VCaP (cell line): Measurements from ENCODE around the gene ZNF217.
A peak's percentile ranks its signal among the peaks of the same experiment; 100 is the strongest.
"Not testable (repeated sequence)": the region's sequence is repeated elsewhere in the genome, so short reads cannot be mapped to it uniquely, and the experiment has no call there.

ENCODE experiments used
- H3K27ac ChIP-seq: fragments of 450-650 bp; 2 replicates; pipeline ENCODE4 v1.5.1; 2017
- TF ChIP-seq, protein P1 (sequence below): fragments of 450-650 bp; conservative IDR thresholded peaks from 2 replicates; pipeline ENCODE4 v1.5.1; 2017; ENCODE audit warnings: mild to moderate bottlenecking, moderate library complexity

The ZNF217 gene

DNA sequence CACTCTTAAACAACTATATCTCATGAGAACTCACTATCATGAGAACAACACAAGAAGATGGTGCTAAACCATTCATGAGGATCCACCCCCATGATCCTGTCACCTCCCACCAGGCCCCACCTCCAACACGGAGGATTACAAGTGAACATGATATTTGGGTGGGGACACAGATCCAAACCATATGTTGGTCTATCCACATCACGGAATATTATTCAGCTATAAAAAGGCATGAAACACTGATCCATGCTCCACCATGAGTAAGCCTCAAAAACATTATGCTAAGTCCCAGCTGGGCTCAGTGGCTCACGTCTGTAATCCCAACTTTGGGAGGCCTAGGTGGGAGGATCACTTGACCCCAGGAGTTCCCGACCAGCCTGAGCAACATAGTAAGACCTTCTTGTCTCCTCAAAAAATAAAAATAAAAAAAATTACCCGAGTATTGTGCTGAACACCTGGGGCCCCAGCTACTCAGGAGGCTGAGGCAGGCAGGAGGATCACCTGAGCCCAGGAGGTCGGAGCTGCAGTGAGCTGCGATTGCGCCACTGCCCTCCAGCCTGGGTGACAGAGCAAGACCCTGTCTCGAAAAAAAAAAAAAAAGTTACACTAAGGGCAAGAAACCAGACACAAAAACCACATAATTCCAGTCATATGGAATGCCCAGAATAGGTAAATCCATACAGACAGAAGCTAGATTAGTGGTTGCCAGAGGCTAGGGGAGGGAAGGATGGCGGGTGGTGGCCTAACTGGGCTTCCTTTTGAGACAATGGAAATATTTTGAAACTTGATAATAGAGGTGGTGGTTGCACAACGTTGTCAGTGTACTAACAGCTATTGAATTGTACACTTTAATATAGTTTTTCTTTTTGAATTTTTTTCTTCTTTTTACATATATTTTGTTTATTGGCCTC, 43.1 kb downstream of the ZNF217 start:
- TF ChIP-seq, protein P1, sequence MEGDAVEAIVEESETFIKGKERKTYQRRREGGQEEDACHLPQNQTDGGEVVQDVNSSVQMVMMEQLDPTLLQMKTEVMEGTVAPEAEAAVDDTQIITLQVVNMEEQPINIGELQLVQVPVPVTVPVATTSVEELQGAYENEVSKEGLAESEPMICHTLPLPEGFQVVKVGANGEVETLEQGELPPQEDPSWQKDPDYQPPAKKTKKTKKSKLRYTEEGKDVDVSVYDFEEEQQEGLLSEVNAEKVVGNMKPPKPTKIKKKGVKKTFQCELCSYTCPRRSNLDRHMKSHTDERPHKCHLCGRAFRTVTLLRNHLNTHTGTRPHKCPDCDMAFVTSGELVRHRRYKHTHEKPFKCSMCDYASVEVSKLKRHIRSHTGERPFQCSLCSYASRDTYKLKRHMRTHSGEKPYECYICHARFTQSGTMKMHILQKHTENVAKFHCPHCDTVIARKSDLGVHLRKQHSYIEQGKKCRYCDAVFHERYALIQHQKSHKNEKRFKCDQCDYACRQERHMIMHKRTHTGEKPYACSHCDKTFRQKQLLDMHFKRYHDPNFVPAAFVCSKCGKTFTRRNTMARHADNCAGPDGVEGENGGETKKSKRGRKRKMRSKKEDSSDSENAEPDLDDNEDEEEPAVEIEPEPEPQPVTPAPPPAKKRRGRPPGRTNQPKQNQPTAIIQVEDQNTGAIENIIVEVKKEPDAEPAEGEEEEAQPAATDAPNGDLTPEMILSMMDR, result no peak
- no peak overlapping the region for H3K27ac ChIP-seq

GRCh38 chr20:53547664-53548239, 45.9 kb downstream of the ZNF217 start:
- TF ChIP-seq, protein P1, result peak; percentile 92

DNA sequence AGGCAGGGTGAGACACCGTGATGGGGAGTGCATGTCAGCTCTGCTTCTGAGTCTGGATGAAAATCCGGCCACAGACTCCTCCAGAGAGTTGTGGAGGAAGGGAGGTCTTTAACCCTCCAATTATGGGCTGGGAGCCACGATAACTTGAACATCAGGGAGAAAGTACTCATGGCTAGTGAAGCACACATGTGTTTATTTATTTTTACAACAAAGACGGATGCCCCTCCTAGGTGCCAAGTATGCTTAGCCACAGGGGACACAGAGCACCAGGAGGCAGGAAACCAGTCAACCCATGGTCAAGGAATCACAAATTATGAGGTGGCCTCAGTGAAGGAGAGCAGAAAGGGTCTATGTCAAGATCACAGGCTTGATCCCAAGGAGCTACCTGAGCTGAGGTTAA, 54.1 kb downstream of the ZNF217 start:
- no peak overlapping the region for H3K27ac ChIP-seq
- TF ChIP-seq, protein P1, result no peak

More at GRCh38 chr20:53547664-53548239, 45.9 kb downstream of the ZNF217 start:
- H3K27ac ChIP-seq, result peak overlapping the region; percentile 52

DNA sequence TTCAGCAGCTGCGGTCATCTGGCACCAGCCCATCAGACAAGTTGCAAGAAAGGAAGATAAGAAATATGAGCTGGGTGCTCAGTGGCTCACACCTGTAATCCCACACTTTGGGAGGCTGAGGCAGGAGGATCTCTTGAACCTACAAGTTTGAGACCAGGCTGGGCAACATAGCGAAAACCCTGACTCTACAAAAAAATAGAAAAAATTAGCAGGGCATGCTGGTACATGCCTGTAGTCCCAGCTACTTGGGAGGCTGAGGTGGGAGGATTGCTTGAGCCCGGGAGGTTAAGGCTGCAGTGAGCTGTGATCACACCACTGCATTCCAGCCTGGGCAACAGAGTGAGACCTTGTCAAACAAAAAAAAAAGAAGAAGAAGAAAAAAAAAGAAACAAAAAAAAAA, 57.3 kb downstream of the ZNF217 start:
- not testable (repeated sequence) for H3K27ac ChIP-seq

DNA sequence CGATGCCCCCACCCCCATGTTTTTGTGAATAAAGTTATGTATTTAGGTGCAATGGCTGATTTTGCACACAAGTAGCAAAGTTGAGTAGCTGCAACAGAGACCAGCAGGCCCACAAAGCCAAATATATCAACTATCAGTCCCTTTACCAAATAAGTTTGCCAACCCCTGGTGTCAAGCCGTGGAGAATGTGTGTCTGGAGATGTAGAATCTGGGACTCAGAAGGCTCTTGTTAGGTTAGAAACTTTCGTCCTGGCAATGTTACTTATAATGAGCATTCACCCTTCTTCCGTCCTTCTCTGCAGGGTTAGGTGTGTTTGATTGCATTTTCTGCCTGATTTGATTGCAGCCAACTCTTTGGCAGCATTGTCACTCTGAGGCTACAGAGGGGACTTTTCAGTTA, 57.8 kb downstream of the ZNF217 start:
- TF ChIP-seq, protein P1, result no peak
- no peak overlapping the region for H3K27ac ChIP-seq

GRCh38 chr20:53534037-53534436, 59.6 kb downstream of the ZNF217 start:
- no peak overlapping the region for H3K27ac ChIP-seq
- TF ChIP-seq, protein P1, result no peak

DNA sequence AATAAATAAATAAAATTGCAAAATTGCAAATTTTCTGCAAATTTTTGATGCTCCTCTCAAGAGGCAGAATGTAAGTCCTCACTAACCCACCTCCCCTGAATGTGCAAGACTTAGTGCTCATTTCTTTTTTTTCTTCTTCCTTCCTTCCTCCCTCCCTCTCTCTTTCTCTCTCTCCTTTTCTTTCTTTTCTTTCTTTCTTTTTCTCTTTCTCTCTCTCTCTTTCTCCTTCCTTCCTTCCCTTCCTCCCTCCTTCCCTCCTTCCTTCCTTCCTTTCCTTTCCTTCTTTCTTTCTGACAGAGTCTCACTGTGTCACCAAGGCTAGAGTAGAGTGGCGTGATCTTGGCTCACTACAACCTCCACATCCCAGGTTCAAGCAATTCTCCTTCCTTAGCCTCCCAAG, 60.1 kb downstream of the ZNF217 start:
- TF ChIP-seq, protein P1, result no peak
- no peak overlapping the region for H3K27ac ChIP-seq

DNA sequence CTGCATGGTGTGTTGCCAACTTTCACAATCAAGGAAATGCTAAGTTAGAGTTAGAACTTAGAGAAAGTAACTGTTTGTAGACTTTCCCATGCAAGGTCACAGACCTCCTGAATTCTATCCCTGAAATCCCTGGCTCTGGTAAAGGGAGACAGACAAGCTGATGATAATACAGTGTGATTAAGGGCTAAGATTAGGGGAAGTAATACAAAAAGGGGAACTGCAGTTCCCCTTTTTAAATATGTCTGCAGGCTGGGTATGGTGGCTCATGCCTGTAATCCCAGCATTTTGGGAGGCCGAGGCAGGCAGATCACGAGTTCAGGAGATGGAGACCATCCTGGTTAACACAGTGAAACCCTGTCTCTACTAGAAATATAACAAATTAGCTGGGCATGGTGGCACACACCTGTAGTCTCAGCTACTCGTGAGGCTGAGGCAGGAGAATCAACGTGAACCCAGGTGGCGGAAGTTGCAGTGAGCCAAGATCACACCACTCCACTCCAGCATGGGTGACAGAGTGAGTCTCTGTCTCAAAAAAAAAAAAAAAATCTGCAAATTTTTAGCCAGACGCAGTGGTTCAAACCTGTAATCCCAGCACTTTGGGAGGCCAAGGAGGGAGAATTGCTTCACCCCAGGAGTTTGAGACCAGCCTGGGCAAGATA, 60.9 kb downstream of the ZNF217 start:
- H3K27ac ChIP-seq, result not testable (repeated sequence)
